ENCODE results near the gene GLYR1.

DNA sequence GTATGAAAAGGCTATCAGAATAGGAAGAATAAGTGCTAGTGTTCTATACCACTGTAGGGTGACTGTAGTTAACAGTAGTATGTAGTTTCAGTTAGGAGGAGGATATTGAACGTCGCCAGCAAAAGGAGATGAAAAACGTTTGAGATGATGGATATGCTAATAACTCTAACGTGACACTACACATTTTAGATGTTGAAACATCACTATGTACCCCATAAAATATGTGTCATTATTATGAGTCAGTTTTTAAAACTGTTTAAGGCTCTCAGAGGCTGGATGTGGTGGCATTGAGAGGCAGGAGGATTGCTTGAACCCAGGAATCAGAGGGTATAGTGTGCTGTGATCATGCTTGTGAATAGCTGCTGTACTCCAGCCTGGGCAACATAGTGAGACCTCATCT lies 32.0 kb upstream of the GLYR1 start:
- TF ChIP-seq, protein P1, sequence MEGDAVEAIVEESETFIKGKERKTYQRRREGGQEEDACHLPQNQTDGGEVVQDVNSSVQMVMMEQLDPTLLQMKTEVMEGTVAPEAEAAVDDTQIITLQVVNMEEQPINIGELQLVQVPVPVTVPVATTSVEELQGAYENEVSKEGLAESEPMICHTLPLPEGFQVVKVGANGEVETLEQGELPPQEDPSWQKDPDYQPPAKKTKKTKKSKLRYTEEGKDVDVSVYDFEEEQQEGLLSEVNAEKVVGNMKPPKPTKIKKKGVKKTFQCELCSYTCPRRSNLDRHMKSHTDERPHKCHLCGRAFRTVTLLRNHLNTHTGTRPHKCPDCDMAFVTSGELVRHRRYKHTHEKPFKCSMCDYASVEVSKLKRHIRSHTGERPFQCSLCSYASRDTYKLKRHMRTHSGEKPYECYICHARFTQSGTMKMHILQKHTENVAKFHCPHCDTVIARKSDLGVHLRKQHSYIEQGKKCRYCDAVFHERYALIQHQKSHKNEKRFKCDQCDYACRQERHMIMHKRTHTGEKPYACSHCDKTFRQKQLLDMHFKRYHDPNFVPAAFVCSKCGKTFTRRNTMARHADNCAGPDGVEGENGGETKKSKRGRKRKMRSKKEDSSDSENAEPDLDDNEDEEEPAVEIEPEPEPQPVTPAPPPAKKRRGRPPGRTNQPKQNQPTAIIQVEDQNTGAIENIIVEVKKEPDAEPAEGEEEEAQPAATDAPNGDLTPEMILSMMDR (conservative IDR thresholded peaks at IDR 0.05; ENCODE audit: low read depth, low read length) = no peak
- no peak for TF ChIP-seq EZH2phosphoT487 (IDR thresholded peaks at IDR 0.05; ENCODE audit: borderline replicate concordance, low read length)

All from PC-3 (cell line).